Activated CD4-positive, alpha-beta T cell treated with anti-CD3 and anti-CD28 coated beads, Interleukin-10, Interleukin-2, amounts not matched to agents 100 ng/mL and 50 ng/mL, durations not matched to agents 16 hours and 8 hours (primary cell): ENCODE data around the gene FAM168A.
A peak's percentile ranks its signal among the peaks of the same experiment; 100 is the strongest.
"Not testable (repeated sequence)": the region's sequence is repeated elsewhere in the genome, so short reads cannot be mapped to it uniquely, and the experiment has no call there.

Experiments
- DNase-seq: peaks from one replicate; pipeline ENCODE4 v3.0.0-alpha.2; 2020

Gene FAM168A

GRCh38 chr11:73465023-73465675 lies 132.8 kb downstream of the FAM168A start:
- no peak for DNase-seq

- no peak for DNase-seq
These were observed 133.6 kb downstream of the FAM168A start for GRCh38 chr11:73464347-73464746.

- DNase-seq = no peak
These were observed 134.6 kb downstream of the FAM168A start for GRCh38 chr11:73463359-73463758.

- no peak for DNase-seq
These were observed 135.9 kb downstream of the FAM168A start for GRCh38 chr11:73461964-73462363.

- no peak for DNase-seq
These were observed 136.5 kb downstream of the FAM168A start for GRCh38 chr11:73461335-73461840.

- no peak for DNase-seq
These were observed 139.7 kb downstream of the FAM168A start for GRCh38 chr11:73458201-73458600.

GRCh38 chr11:73454987-73455386 lies 142.9 kb downstream of the FAM168A start:
- DNase-seq = no peak

GRCh38 chr11:73453562-73453961 lies 144.3 kb downstream of the FAM168A start:
- DNase-seq = no peak

- DNase-seq = no peak
These were observed 145.2 kb downstream of the FAM168A start for GRCh38 chr11:73452726-73453125.

GRCh38 chr11:73451896-73452295 lies 146.0 kb downstream of the FAM168A start:
- no peak for DNase-seq

- no peak for DNase-seq
These were observed 151.1 kb downstream of the FAM168A start for GRCh38 chr11:73446766-73447165.

- DNase-seq = no peak
These were observed 151.9 kb downstream of the FAM168A start for GRCh38 chr11:73445980-73446379.

GRCh38 chr11:73439002-73439843 lies 158.7 kb downstream of the FAM168A start:
- no peak for DNase-seq

GRCh38 chr11:73436859-73437258 lies 161.1 kb downstream of the FAM168A start:
- not testable (repeated sequence) for DNase-seq

- DNase-seq = peak; percentile 67
These were observed 166.5 kb downstream of the FAM168A start for GRCh38 chr11:73431396-73431795.

- no peak for DNase-seq
These were observed 167.6 kb downstream of the FAM168A start for GRCh38 chr11:73430326-73430725.

GRCh38 chr11:73429121-73429750 lies 168.7 kb downstream of the FAM168A start:
- DNase-seq = no peak

- DNase-seq = no peak
These were observed 169.2 kb downstream of the FAM168A start for GRCh38 chr11:73428699-73429098.

- peak; percentile 15 for DNase-seq
These were observed 169.7 kb downstream of the FAM168A start for GRCh38 chr11:73428227-73428626.

GRCh38 chr11:73426219-73426850 lies 171.6 kb downstream of the FAM168A start:
- DNase-seq = no peak

GRCh38 chr11:73425108-73425507 lies 172.8 kb downstream of the FAM168A start:
- no peak for DNase-seq

- no peak for DNase-seq
These were observed 174.4 kb downstream of the FAM168A start for GRCh38 chr11:73423506-73423905.

GRCh38 chr11:73422886-73423285 lies 175.0 kb downstream of the FAM168A start:
- no peak for DNase-seq
